Neural cell (in vitro differentiated cells): ENCODE data around the gene AFF2. TPM values are rescaled to one million over a fixed set of nuclear protein-coding genes. Genes with fewer than 3 reads are reported as not detected.

Source experiments
- H2AFZ ChIP-seq: fragments of 200-600, 300-800 bp; sonication (generic), shearing (Covaris generic); 2 replicates; pipeline ENCODE4 v1.6.0; 2014; ENCODE audit warnings: low read depth, mild to moderate bottlenecking, antibody characterized with exemption, low read length, moderate library complexity
- H3F3A ChIP-seq: fragments of 200-600 bp; shearing (Covaris generic); 2 replicates; pipeline ENCODE4 v1.6.1; 2016; ENCODE audit warnings: mild to moderate bottlenecking, moderate library complexity, mixed read lengths, antibody characterized with exemption, low read length; ENCODE audit not compliant: insufficient read depth, poor library complexity, severe bottlenecking
- H3K27ac ChIP-seq: fragments of 200-600, 300-800 bp; sonication (generic), shearing (Covaris generic); 2 replicates; pipeline ENCODE4 v1.5.1; 2014; ENCODE audit warnings: mild to moderate bottlenecking, low read length, moderate library complexity
- H3K27me3 ChIP-seq: fragments of 300-800, 200-600 bp; sonication (generic), shearing (Covaris generic); 2 replicates; pipeline ENCODE4 v1.6.0; 2014; ENCODE audit warnings: mild to moderate bottlenecking, low read depth, low read length, moderate library complexity; ENCODE audit not compliant: insufficient read depth
- H3K36me3 ChIP-seq: fragments of 300-800, 200-600 bp; sonication (generic), shearing (Covaris generic); 2 replicates; pipeline ENCODE4 v1.5.1; 2014; ENCODE audit warnings: mild to moderate bottlenecking, antibody characterized with exemption, low read length, moderate library complexity; ENCODE audit not compliant: insufficient read depth
- H3K4me2 ChIP-seq: fragments of 300-800, 200-600 bp; sonication (generic), shearing (Covaris generic); 2 replicates; pipeline ENCODE4 v1.6.0; 2014; ENCODE audit warnings: mild to moderate bottlenecking, low read length
- H3K4me3 ChIP-seq: fragments of 300-800, 200-600 bp; sonication (generic), shearing (Covaris generic); 2 replicates; pipeline ENCODE4 v1.5.1; 2014; ENCODE audit warnings: mild to moderate bottlenecking, low read length, moderate library complexity
- H3K79me2 ChIP-seq: fragments of 200-600 bp; shearing (Covaris generic); replicated peaks from 2 replicates; pipeline ENCODE4 v1.6.0; 2014; ENCODE audit warnings: mild to moderate bottlenecking, low read length, moderate library complexity; ENCODE audit not compliant: insufficient read depth
- H3K9ac ChIP-seq: fragments of 300-800, 200-600 bp; sonication (generic), shearing (Covaris generic); 2 replicates; pipeline ENCODE4 v1.6.1; 2016; ENCODE audit warnings: mild to moderate bottlenecking, low read length, mixed read lengths
- H3K9me2 ChIP-seq: fragments of 200-600 bp; shearing (Covaris generic); 2 replicates; pipeline ENCODE4 v1.6.1; 2016; ENCODE audit warnings: mild to moderate bottlenecking, low read length, mixed read lengths; ENCODE audit not compliant: insufficient read depth
- H3K9me3 ChIP-seq: fragments of 200-600, 300-800 bp; sonication (generic), shearing (Covaris generic); 2 replicates; pipeline ENCODE4 v1.6.1; 2016; ENCODE audit warnings: mild to moderate bottlenecking, mixed run types, low read length, moderate library complexity, mixed read lengths
- H4K20me1 ChIP-seq: fragments of 200-600 bp; shearing (Covaris generic); 2 replicates; pipeline ENCODE4 v1.6.1; 2016; ENCODE audit warnings: mild to moderate bottlenecking, mixed run types; ENCODE audit not compliant: insufficient read depth
- EP300 ChIP-seq: fragments of 450-650 bp; conservative IDR thresholded peaks from 2 replicates; pipeline ENCODE4 v1.6.1; 2014; ENCODE audit warnings: antibody characterized with exemption, mild to moderate bottlenecking, moderate library complexity; ENCODE audit not compliant: poor library complexity, severe bottlenecking
- EZH2 ChIP-seq: fragments of 200-600, 300-800 bp; shearing (Covaris generic), sonication (generic); IDR thresholded peaks from 2 replicates; pipeline ENCODE4 v1.6.1; 2014; ENCODE audit warnings: antibody characterized with exemption, low read length, borderline replicate concordance, mild to moderate bottlenecking; ENCODE audit not compliant: insufficient read depth, poor library complexity, severe bottlenecking
- MXI1 ChIP-seq: fragments of 450-650 bp; conservative IDR thresholded peaks from 2 replicates; pipeline ENCODE4 v1.6.1; 2014; ENCODE audit warnings: antibody characterized with exemption, mild to moderate bottlenecking; ENCODE audit not compliant: poor library complexity, severe bottlenecking
- POLR2AphosphoS5 ChIP-seq: IDR thresholded peaks from 2 replicates; pipeline ENCODE4 v1.6.1; 2012
- RAD21 ChIP-seq: fragments of 450-650 bp; conservative IDR thresholded peaks from 2 replicates; pipeline ENCODE4 v1.6.1; 2014; ENCODE audit warnings: antibody characterized with exemption, mild to moderate bottlenecking, moderate library complexity
- SMC3 ChIP-seq: fragments of 450-650 bp; conservative IDR thresholded peaks from 2 replicates; pipeline ENCODE4 v1.6.1; 2014; ENCODE audit warnings: antibody characterized with exemption, mild to moderate bottlenecking, moderate library complexity; ENCODE audit not compliant: poor library complexity
- TAF1 ChIP-seq: IDR thresholded peaks from 2 replicates; pipeline ENCODE4 v1.6.1; 2012; ENCODE audit warnings: low read depth
- polyA plus RNA-seq: library from polyadenylated mRNA; depleted of rRNA; stranded (reverse); fragments of >200 nt; gene quantifications from 2 replicates; pipeline ENCODE4 v1.2.3, GENCODE V29; 2014
- TF ChIP-seq, protein P1 (sequence below): fragments of 450-650 bp; IDR thresholded peaks from 2 replicates; pipeline ENCODE4 v1.5.1; 2014; ENCODE audit warnings: antibody characterized with exemption, mild to moderate bottlenecking, moderate library complexity; ENCODE audit not compliant: poor library complexity, severe bottlenecking
- TF ChIP-seq, protein P2 (sequence below): IDR thresholded peaks from 2 replicates; pipeline ENCODE4 v1.6.1; 2012; ENCODE audit warnings: borderline replicate concordance

Gene AFF2
- polyA plus RNA-seq, 1 donor from 2014 or later: 10.5 TPM

DNA sequence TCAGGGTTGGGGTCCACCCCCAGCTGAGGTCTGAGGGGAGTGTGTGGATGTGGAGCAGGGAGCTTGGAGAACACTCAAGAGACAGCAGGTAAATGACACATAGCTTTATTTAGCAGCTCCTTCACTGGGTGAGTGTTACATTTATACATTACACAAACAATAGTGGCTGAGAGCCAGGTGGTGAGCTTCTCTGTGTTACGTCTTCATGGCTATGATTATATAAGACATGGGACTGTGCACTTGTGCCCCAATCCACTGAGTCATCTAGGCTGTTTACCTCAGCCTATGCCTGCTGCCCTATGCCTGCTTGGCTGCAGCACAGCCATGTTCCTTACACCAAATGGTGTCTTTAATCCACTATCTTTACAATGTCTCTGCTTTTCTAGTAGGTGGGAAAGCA, 459.6 kb downstream of the AFF2 start:
- no peak overlapping the region for H3K4me3 ChIP-seq
- no peaks in the 10 kb centered on the region for H3K9me2 ChIP-seq
- no peak for TF ChIP-seq EZH2
- TF ChIP-seq, protein P1, sequence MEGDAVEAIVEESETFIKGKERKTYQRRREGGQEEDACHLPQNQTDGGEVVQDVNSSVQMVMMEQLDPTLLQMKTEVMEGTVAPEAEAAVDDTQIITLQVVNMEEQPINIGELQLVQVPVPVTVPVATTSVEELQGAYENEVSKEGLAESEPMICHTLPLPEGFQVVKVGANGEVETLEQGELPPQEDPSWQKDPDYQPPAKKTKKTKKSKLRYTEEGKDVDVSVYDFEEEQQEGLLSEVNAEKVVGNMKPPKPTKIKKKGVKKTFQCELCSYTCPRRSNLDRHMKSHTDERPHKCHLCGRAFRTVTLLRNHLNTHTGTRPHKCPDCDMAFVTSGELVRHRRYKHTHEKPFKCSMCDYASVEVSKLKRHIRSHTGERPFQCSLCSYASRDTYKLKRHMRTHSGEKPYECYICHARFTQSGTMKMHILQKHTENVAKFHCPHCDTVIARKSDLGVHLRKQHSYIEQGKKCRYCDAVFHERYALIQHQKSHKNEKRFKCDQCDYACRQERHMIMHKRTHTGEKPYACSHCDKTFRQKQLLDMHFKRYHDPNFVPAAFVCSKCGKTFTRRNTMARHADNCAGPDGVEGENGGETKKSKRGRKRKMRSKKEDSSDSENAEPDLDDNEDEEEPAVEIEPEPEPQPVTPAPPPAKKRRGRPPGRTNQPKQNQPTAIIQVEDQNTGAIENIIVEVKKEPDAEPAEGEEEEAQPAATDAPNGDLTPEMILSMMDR: no peak
- TF ChIP-seq RAD21: no peak
- TF ChIP-seq EP300: no peak
- no peaks in the 10 kb centered on the region for H3K79me2 ChIP-seq
- no peaks in the 10 kb centered on the region for H3K27me3 ChIP-seq
- no peaks in the 10 kb centered on the region for H3K9me3 ChIP-seq
- H2AFZ ChIP-seq: no peak overlapping the region
- no peak overlapping the region for H3K27ac ChIP-seq
- H4K20me1 ChIP-seq: no peaks in the 10 kb centered on the region
- H3F3A ChIP-seq: no peaks in the 10 kb centered on the region
- H3K4me2 ChIP-seq: no peak overlapping the region
- H3K36me3 ChIP-seq: no peaks in the 10 kb centered on the region
- no peak overlapping the region for H3K9ac ChIP-seq

DNA sequence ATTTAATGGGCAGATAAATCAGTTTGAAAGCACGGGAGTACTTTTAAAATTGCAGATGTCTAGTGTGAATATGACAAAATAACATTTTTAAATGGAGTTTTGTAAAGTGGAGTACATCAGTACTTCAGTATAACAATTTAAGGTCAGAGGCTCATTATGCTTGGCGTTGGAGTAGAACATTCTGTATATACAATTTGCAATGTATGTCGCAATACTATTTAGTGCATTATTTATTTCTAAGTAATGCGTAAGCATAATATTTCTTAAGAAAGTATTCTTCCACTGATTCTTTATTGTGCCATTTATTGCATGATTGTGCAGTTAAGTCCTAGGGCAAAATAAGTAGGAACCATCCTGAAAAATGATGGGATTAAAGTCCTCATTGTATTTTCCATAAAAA, 461.6 kb downstream of the AFF2 start:
- H3K4me2 ChIP-seq: no peak overlapping the region
- H3K36me3 ChIP-seq: no peaks in the 10 kb centered on the region
- no peaks in the 10 kb centered on the region for H3K27me3 ChIP-seq
- no peaks in the 10 kb centered on the region for H3F3A ChIP-seq
- H3K27ac ChIP-seq: no peak overlapping the region
- H3K9me3 ChIP-seq: no peaks in the 10 kb centered on the region
- no peak overlapping the region for H3K9ac ChIP-seq
- no peaks in the 10 kb centered on the region for H3K79me2 ChIP-seq
- no peak overlapping the region for H3K4me3 ChIP-seq
- H2AFZ ChIP-seq: no peak overlapping the region
- no peaks in the 10 kb centered on the region for H3K9me2 ChIP-seq
- no peak for TF ChIP-seq RAD21
- H4K20me1 ChIP-seq: no peaks in the 10 kb centered on the region

DNA sequence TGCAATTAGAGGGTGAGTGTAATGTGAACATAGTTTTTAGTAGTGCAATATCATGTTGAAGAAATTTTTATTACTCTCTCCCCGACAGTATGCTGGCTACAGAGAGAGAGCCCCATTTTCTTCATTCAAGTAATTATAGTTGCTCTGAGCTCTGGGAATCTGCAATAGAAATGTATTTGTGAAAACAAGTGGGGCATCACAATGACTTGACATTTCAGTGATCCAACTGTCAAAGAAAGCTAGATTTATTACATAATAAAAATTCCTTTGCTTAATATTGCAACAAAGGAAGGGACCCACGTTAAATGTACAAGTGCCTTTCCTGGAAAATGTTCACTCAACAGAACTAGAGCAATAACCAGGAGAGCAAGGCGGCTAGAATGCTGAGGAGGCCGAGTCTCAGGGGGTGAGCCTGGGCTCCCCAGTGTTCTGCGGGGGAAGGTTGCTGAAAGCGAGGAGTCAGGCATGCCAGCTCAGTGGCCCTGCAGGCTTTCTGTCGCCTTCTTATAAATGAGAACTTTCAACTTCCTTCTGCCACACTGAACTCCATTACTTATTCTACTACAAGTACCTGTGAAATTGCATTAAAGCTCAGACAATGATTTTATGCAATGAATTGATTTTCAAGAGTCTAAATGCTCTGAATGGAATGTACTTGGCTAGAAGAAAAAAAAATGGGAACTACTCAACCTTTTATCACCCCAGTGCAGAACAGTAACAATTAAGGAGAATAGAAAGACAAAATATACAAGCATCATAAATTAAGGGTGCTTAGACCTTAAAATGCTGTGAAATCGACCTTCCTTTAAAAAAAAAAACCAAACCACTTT, 476.4 kb downstream of the AFF2 start:
- no peak for TF ChIP-seq SMC3
- TF ChIP-seq TAF1: no peak
- TF ChIP-seq RAD21: no peak
- TF ChIP-seq, protein P1: no peak
- no peak for TF ChIP-seq EZH2
- no peak for TF ChIP-seq POLR2AphosphoS5
- TF ChIP-seq, protein P2, sequence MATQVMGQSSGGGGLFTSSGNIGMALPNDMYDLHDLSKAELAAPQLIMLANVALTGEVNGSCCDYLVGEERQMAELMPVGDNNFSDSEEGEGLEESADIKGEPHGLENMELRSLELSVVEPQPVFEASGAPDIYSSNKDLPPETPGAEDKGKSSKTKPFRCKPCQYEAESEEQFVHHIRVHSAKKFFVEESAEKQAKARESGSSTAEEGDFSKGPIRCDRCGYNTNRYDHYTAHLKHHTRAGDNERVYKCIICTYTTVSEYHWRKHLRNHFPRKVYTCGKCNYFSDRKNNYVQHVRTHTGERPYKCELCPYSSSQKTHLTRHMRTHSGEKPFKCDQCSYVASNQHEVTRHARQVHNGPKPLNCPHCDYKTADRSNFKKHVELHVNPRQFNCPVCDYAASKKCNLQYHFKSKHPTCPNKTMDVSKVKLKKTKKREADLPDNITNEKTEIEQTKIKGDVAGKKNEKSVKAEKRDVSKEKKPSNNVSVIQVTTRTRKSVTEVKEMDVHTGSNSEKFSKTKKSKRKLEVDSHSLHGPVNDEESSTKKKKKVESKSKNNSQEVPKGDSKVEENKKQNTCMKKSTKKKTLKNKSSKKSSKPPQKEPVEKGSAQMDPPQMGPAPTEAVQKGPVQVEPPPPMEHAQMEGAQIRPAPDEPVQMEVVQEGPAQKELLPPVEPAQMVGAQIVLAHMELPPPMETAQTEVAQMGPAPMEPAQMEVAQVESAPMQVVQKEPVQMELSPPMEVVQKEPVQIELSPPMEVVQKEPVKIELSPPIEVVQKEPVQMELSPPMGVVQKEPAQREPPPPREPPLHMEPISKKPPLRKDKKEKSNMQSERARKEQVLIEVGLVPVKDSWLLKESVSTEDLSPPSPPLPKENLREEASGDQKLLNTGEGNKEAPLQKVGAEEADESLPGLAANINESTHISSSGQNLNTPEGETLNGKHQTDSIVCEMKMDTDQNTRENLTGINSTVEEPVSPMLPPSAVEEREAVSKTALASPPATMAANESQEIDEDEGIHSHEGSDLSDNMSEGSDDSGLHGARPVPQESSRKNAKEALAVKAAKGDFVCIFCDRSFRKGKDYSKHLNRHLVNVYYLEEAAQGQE: no peak
- TF ChIP-seq EP300: no peak
- TF ChIP-seq MXI1: no peak
- Histone ChIP-seq H3K9me2 (no peaks in the 10 kb centered on the region), H3K36me3 (no peaks in the 10 kb centered on the region), H3K9ac (no peak overlapping the region), H3K4me2 (no peak overlapping the region), H3K9me3 (no peaks in the 10 kb centered on the region), H2AFZ (no peak overlapping the region), H4K20me1 (no peaks in the 10 kb centered on the region), H3F3A (no peaks in the 10 kb centered on the region), H3K79me2 (no peaks in the 10 kb centered on the region), H3K27ac (no peak overlapping the region), H3K27me3 (no peaks in the 10 kb centered on the region), H3K4me3 (no peak overlapping the region)
